HG03558 (cell line): ENCODE results near the gene TAS2R8.

Experiments used
- ATAC-seq: cut with Tn5 transposase; IDR thresholded peaks from one replicate; pipeline ENCODE4 v1.9.1; 2021; ENCODE audit warnings: moderate number of reproducible peaks; ENCODE audit not compliant: unreplicated experiment; ENCODE audit errors: extremely low read depth

TAS2R8 gene

GRCh38 chr12:10756194-10756593 is 50.9 kb downstream of the TAS2R8 start:
- no peak for ATAC-seq
